OCI-LY3 (cell line): ENCODE measurements around the gene SRM.
"Not testable (repeated sequence)": the region's sequence is repeated elsewhere in the genome, so short reads cannot be mapped to it uniquely, and the experiment has no call there.

Experiments
- CTCF ChIP-seq: fragments of 200-600, 300-600 bp; sonication (generic); IDR thresholded peaks from 2 replicates; pipeline ENCODE4 v1.5.1; 2014; ENCODE audit warnings: antibody characterized with exemption, low read length, low read depth
- EZH2phosphoT487 ChIP-seq: fragments of 200-600 bp; shearing (Covaris generic); IDR thresholded peaks from 2 replicates; pipeline ENCODE4 v1.6.1; 2018; ENCODE audit warnings: antibody characterized with exemption, mixed run types, low read depth

DNA sequence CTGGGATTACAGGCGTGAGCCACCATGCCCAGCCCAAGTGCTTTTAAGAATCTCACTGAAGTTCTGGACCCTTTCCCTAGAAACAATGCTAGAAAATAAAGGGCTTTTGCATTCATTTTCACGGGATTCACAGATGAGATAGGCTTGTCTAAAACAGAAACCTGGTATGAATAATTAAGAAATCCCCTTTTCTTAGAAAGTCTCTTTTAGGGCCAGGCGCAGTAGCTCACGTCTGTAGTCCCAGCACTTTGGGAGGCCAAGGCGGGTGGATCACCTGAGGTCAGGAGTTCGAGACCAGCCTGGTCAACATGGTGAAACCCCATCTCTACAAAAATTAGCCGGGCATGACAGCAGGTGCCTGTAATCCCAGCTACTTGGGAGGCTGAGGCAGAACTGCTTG, 13.6 kb upstream of the SRM start:
- TF ChIP-seq CTCF, EZH2phosphoT487: not testable (repeated sequence)
